SU-DHL-6 (cell line): ENCODE data around the gene RBMS3.

Source experiments
- EZH2phosphoT487 ChIP-seq: fragments of 200-600 bp; sonication (generic), shearing (Covaris generic); conservative IDR thresholded peaks from 2 replicates; pipeline ENCODE4 v1.6.1; 2018; ENCODE audit warnings: mild to moderate bottlenecking, antibody characterized with exemption, low read length, moderate library complexity, mixed read lengths
- TF ChIP-seq, protein P1 (sequence below): fragments of 200-600 bp; sonication (generic); IDR thresholded peaks from one replicate; pipeline ENCODE4 v1.5.1; 2017; ENCODE audit warnings: antibody characterized with exemption, mild to moderate bottlenecking, low read length, moderate library complexity; ENCODE audit not compliant: insufficient read depth, poor library complexity, severe bottlenecking

GRCh38 chr3:29805757-29806156 is 524.9 kb downstream of the RBMS3 start:
- TF ChIP-seq, protein P1, sequence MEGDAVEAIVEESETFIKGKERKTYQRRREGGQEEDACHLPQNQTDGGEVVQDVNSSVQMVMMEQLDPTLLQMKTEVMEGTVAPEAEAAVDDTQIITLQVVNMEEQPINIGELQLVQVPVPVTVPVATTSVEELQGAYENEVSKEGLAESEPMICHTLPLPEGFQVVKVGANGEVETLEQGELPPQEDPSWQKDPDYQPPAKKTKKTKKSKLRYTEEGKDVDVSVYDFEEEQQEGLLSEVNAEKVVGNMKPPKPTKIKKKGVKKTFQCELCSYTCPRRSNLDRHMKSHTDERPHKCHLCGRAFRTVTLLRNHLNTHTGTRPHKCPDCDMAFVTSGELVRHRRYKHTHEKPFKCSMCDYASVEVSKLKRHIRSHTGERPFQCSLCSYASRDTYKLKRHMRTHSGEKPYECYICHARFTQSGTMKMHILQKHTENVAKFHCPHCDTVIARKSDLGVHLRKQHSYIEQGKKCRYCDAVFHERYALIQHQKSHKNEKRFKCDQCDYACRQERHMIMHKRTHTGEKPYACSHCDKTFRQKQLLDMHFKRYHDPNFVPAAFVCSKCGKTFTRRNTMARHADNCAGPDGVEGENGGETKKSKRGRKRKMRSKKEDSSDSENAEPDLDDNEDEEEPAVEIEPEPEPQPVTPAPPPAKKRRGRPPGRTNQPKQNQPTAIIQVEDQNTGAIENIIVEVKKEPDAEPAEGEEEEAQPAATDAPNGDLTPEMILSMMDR = no peak
- TF ChIP-seq EZH2phosphoT487 = no peak
